Lower leg skin (tissue), 4 donors: ENCODE results near the gene KCNIP2. TPM values are rescaled to one million over a fixed set of nuclear protein-coding genes. Genes with fewer than 3 reads are reported as not detected.

Source experiments
- DNase-seq, 2 donors: peaks; one replicate each; pipeline ENCODE4 v3.0.0-alpha.2; 2019; ENCODE audit warnings: low spot score in 2 of 2
- H3K4me3 ChIP-seq: fragments of 200-600 bp; sonication (generic); 2 replicates; pipeline ENCODE4 v1.5.1; 2017; ENCODE audit warnings: mild to moderate bottlenecking, low read depth; ENCODE audit not compliant: poor library complexity, severe bottlenecking
- POLR2A ChIP-seq, 2 donors: fragments of 450-650 bp; IDR thresholded peaks; one replicate each; pipeline ENCODE4 v1.6.1; 2016 to 2017; ENCODE audit warnings: antibody characterized with exemption in 2 of 2, mild to moderate bottlenecking in 1 of 2, moderate library complexity in 1 of 2
- whole genome bisulfite sequencing, 2 donors: methylation state at CpG; one replicate each; pipeline ENCODE4 v1.1.5; 2018; 5-methylcytosine and 5-hydroxymethylcytosine counted together
- intact Hi-C: fragments of 100-400 bp; cut with DNase I; formaldehyde crosslinking; loops from one replicate; pipeline ENCODE4 v1.15.0; 2023; ENCODE audit warnings: low total_unique reads
- total RNA-seq, 4 donors: library from RNA; depleted of rRNA; stranded (reverse); fragments of >200 nt; gene quantifications; one replicate each; pipeline ENCODE4 v1.1.0, GENCODE V29; 2016
- TF ChIP-seq, protein P1 (sequence below), 3 donors: fragments of 450-650 bp; IDR thresholded peaks; one replicate each; pipeline ENCODE4 v1.5.1; 2016; ENCODE audit warnings: antibody characterized with exemption in 3 of 3, mild to moderate bottlenecking in 3 of 3, moderate library complexity in 2 of 3

Gene KCNIP2
- total RNA-seq, 4 donors from 2014 or later: 1.7 to 5.2 (median 3.1) TPM

DNA sequence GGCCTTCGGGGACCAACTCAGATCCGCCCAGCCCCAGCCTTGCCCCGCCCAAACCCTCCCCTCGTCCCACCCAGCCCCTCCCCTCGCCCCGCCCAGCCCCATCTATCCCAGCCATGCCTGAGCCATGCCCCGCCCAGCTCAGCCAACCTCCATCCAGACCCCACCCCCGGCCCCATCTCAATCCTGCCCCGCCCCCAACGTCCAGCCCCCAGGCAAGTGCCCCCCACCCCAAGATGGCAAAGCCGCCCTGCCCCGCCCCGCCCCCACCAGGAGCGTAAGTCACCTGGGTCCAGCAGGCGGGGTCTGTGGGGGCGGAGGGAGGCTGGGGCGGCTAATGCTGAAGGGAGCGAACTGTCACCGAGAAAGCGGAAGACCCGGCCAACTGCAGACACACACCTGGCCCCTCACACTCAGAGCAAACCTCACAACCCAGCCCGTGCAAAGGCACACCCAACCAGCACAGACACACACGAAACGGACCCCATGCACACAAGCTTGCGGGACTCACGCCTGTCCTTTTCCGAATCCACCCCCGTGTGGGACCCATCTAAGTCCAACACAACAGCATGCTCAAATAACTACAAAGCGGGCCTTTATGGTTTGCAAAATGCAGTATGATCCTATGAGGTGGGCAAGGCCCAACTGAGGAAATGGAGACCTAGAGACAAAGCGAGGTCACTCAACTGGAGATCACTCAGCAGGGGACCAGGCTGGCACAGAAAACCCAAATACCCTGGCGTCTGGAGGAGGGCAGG lies 13.9 kb downstream of the KCNIP2 start:
- intact Hi-C loops: no loop called here
- TF ChIP-seq, protein P1, sequence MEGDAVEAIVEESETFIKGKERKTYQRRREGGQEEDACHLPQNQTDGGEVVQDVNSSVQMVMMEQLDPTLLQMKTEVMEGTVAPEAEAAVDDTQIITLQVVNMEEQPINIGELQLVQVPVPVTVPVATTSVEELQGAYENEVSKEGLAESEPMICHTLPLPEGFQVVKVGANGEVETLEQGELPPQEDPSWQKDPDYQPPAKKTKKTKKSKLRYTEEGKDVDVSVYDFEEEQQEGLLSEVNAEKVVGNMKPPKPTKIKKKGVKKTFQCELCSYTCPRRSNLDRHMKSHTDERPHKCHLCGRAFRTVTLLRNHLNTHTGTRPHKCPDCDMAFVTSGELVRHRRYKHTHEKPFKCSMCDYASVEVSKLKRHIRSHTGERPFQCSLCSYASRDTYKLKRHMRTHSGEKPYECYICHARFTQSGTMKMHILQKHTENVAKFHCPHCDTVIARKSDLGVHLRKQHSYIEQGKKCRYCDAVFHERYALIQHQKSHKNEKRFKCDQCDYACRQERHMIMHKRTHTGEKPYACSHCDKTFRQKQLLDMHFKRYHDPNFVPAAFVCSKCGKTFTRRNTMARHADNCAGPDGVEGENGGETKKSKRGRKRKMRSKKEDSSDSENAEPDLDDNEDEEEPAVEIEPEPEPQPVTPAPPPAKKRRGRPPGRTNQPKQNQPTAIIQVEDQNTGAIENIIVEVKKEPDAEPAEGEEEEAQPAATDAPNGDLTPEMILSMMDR (IDR thresholded peaks at IDR 0.05): no peak
- no peak for TF ChIP-seq POLR2A (IDR thresholded peaks at IDR 0.05)
- WGBS, 2 donors: 10 to 16% methylated on average over 24 to 30 of the region's 31 CpGs
- peak in 1 of 2 donors; percentile 88 for DNase-seq
- no peak overlapping the region for H3K4me3 ChIP-seq

DNA sequence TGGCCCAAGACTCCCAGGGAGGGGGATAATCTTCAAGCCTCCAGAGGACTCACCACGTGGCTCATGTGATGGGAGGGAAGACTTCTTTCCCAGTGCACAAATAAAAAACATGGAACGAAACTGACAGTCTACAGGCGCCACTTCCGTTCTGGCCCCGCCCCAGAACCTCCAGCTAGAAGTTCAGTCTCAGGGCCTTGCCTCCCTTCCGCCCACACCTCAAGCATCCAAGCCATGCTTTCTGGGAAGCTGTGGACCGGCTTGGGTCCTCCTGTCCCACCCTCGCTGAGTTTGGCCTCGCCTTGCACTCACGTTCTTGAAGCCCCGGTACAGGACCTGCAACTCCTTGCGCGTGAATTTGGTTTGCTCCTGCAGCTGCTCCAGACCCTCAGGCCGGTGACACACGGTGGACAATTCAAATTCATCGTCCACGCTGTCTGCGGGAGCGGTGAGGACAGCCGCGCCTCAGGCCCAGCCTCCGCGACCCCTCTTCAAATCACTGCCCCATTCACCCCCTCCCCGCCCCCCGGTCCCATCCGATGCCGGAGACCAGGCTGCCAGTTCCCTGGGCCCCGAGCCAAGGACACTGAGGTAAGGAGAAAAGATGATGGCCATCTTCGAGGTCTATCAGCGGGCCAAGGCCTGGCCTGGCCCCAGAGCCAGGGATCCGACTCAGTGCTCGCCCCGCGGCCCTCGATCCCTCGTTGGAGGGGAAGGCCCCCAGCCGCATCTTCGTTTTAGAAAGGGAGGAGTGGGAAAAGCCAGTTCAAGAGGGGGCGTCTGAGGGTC lies 14.6 kb downstream of the KCNIP2 start:
- 39 to 50% methylated on average over 26 to 39 of the region's 39 CpGs for WGBS, 2 donors
- peak in 1 of 2 donors; percentile 88 for DNase-seq
- intact Hi-C loops: no loop called here
- no peak overlapping the region for H3K4me3 ChIP-seq
- TF ChIP-seq, protein P1 (IDR thresholded peaks at IDR 0.05): no peak
- TF ChIP-seq POLR2A (IDR thresholded peaks at IDR 0.05): no peak

DNA sequence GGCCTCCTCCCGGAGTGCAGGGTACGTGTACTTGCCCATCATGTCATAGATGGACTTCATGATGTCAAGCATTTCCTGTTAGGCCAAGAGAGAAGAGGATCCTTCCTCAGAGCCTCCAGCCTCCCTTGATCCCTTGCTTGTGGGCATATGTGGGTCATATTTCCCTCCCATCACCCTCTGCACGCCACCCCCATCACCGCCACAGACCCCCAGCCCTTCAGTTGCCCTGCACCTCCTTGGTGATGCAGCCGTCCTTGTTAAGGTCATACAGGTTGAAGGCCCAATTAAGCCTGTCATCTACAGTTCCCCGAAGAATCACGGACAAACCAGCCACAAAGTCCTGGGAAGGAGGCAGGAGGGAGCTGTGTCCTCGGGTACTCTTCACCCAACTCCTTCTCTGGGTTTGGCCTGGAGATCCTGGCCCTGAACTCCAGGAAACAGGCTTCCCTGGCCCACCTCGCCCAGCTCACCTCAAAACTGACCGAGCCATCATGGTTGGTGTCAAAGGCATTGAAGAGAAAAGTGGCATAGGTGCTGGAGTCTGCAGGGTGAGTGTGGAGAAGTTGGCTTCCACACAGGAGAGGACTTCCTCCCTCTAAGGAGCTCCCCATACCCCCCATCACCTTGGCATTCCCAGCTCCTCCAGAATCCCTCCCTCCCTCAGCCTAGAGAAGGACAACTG lies 15.5 kb downstream of the KCNIP2 start:
- peak in 1 of 2 donors; percentile 74 for DNase-seq
- 92 to 95% methylated on average over 10 of the region's 10 CpGs for WGBS, 2 donors
- TF ChIP-seq, protein P1 (IDR thresholded peaks at IDR 0.05): no peak
- TF ChIP-seq POLR2A (IDR thresholded peaks at IDR 0.05): no peak

DNA sequence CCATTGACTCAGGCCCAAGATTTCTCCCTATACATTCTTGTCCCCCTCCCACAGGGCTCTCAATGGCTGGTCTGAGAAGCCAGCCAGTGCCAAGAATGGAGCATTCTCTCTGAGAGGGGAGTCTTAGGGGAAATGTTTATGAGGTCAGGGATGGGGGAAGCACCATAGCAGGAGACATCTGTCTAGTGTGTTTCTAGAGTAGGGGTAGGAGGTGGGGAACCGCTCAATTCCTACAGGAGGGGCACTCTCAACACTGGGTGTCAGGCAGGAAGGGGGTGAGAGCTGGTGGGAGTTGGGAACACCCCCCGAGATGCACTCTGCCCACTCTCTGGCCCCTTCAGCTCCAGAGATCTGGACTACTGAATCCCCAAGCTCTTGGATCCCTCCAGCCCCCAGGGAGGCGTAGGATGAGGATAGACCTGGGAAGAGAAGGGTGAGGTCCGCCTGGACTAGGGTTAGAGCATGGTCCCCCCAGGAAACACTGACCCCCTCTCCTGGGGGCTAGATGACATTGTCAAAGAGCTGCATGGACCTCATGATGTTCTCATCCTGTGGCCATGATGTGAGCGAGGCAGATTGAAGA lies 16.7 kb downstream of the KCNIP2 start:
- no peak for TF ChIP-seq POLR2A (IDR thresholded peaks at IDR 0.05)
- TF ChIP-seq, protein P1 (IDR thresholded peaks at IDR 0.05): no peak
- DNase-seq: no peak
- intact Hi-C loops: no loop called here
- 91 to 94% methylated on average over 5 of the region's 5 CpGs for WGBS, 2 donors
- H3K4me3 ChIP-seq: no peak overlapping the region

More for the DNA sequence above, 15.5 kb downstream of the KCNIP2 start:
- H3K4me3 ChIP-seq: no peak overlapping the region
- intact Hi-C loops: no loop called here

DNA sequence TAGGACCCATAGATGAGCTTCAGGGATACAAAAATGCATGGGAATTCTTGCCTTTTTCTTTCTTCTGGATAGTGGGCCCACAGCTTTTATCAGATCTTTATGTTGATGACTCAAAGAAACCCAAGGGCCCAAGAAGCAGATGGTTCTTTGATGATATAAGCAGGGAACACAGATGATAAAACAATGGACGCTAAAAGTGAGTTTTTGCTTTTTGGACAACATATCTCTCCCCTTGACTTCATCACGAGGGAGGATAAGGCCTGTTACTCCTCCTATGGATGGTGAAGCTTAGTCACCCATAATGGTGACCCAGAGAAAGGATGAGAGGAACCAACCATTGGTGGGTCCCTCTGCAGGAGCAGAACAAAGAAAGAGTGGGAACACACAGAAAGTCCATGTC lies 18.9 kb downstream of the KCNIP2 start:
- DNase-seq: no peak
- no peak for TF ChIP-seq POLR2A (IDR thresholded peaks at IDR 0.05)
- TF ChIP-seq, protein P1 (IDR thresholded peaks at IDR 0.05): no peak
- no peak overlapping the region for H3K4me3 ChIP-seq
- intact Hi-C loops: no loop called here
- WGBS, 2 donors: 86 to 93% methylated on average over 2 of the region's 2 CpGs
